SH-SY5Y (cell line): ENCODE data around the gene GAS2L2.

Experiments used
- GATA2 ChIP-seq: IDR thresholded peaks from 2 replicates; pipeline ENCODE4 v1.6.1; 2011; ENCODE audit warnings: mild to moderate bottlenecking, low read depth, low read length
- GATA3 ChIP-seq: IDR thresholded peaks from 2 replicates; pipeline ENCODE4 v1.6.1; 2011; ENCODE audit warnings: low read depth, mild to moderate bottlenecking, low read length, moderate library complexity

Gene GAS2L2

GRCh38 chr17:35744830-35745229 lies 8.2 kb downstream of the GAS2L2 start:
- TF ChIP-seq GATA2 (no peak), GATA3 (no peak)

- no peak for TF ChIP-seq GATA3
- no peak for TF ChIP-seq GATA2
Measured at GRCh38 chr17:35743626-35744328, 9.3 kb downstream of the GAS2L2 start.

- TF ChIP-seq GATA2 (no peak), GATA3 (no peak)
Measured at GRCh38 chr17:35742896-35743477, 10.1 kb downstream of the GAS2L2 start.

GRCh38 chr17:35742496-35742895 lies 10.5 kb downstream of the GAS2L2 start:
- TF ChIP-seq GATA2 (no peak), GATA3 (no peak)

- no peak for TF ChIP-seq GATA3
- no peak for TF ChIP-seq GATA2
Measured at GRCh38 chr17:35740997-35741931, 11.8 kb downstream of the GAS2L2 start.

GRCh38 chr17:35740216-35740615 lies 12.8 kb downstream of the GAS2L2 start:
- TF ChIP-seq GATA2: no peak

- no peak for TF ChIP-seq GATA3
- no peak for TF ChIP-seq GATA2
Measured at GRCh38 chr17:35738519-35739133, 14.4 kb downstream of the GAS2L2 start.

- TF ChIP-seq GATA2 (no peak), GATA3 (no peak)
Measured at GRCh38 chr17:35736236-35736635, 16.8 kb downstream of the GAS2L2 start.

- TF ChIP-seq GATA3 (no peak), GATA2 (no peak)
Measured at GRCh38 chr17:35735036-35735805, 17.8 kb downstream of the GAS2L2 start.

GRCh38 chr17:35734396-35734795 lies 18.6 kb downstream of the GAS2L2 start:
- TF ChIP-seq GATA3 (no peak), GATA2 (no peak)

- TF ChIP-seq GATA3 (no peak), GATA2 (no peak)
Measured at GRCh38 chr17:35733366-35733765, 19.7 kb downstream of the GAS2L2 start.

- TF ChIP-seq GATA2 (no peak), GATA3 (no peak)
Measured at GRCh38 chr17:35732806-35733136, 20.3 kb downstream of the GAS2L2 start.

GRCh38 chr17:35731917-35732805 lies 20.9 kb downstream of the GAS2L2 start:
- TF ChIP-seq GATA2 (no peak), GATA3 (no peak)
